ENCODE measurements around the gene INTS11. TPM values are rescaled to one million over a fixed set of nuclear protein-coding genes. Genes with fewer than 3 reads are reported as not detected.

The INTS11 gene
- total and polyA plus RNA-seq, 2 of the 8 experiments (the other 6 are each of a cell fraction or from before 2014, with no cell fraction given): 113 to 243 TPM

- H2AK5ac ChIP-seq (ENCODE audit: low read depth, low read length): no peak overlapping the region
- H3K79me2 ChIP-seq (ENCODE audit: control insufficient read depth in 1 of 2, insufficient read depth in 2 of 2, low read length in 2 of 2): no peaks in the 10 kb centered on the region
- H4K8ac ChIP-seq (ENCODE audit: extremely low read depth, insufficient read depth, low read length): no peak overlapping the region
- H3K56ac ChIP-seq (replicated peaks; ENCODE audit: insufficient read length, low read depth, low read length): no peak overlapping the region
- H2AFZ ChIP-seq (ENCODE audit: low read length): no peak overlapping the region
- no peak overlapping the region for H3K23ac ChIP-seq (ENCODE audit: insufficient read length)
- ChIA-PET CTCF (ENCODE audit: partially characterized antibody) (interaction anchor here (0.6 to 6.1 kb wide), 8 partner anchors 10 to 279 kb away, joined by 3 to 38 read pairs (median 3); no protein-coding TSS in a partner anchor), POLR2A (ENCODE audit: partially characterized antibody) (interaction anchor here (1.0 to 1.2 kb wide), 3 partner anchors 10 to 34 kb away, joined by 3 to 4 read pairs (median 3); no protein-coding TSS in a partner anchor)
- H2BK120ac ChIP-seq (replicated peaks; ENCODE audit: low read depth, low read length): no peak overlapping the region
- DNase-seq (ENCODE audit: low read depth in 1 of 2, low spot score in 2 of 2) (no peak), FAIRE-seq (no peak)
- no peaks in the 10 kb centered on the region for H3K23me2 ChIP-seq (ENCODE audit: low read depth, low read length)
- no peaks in the 10 kb centered on the region for H3K9me3 ChIP-seq (ENCODE audit: insufficient read depth in 2 of 2, low read depth in 1 of 2, low read length in 1 of 2)
- H4K5ac ChIP-seq (ENCODE audit: insufficient read length, low read depth, low read length): no peak overlapping the region
- no peak overlapping the region for H3K27ac ChIP-seq (ENCODE audit: low read depth, low read length)
- H3K79me1 ChIP-seq (ENCODE audit: low read depth, low read length): no peaks in the 10 kb centered on the region
- H3K18ac ChIP-seq (ENCODE audit: extremely low read depth, low read length): no peak overlapping the region
- H2BK12ac ChIP-seq (ENCODE audit: low read depth, low read length): 0 out of 2 replicates have a peak overlapping the region, but pooled peaks have one; percentile 63
- no peak overlapping the region for H4K91ac ChIP-seq (replicated peaks; ENCODE audit: insufficient read length, low read length)
- WGBS, 2 experiments (ENCODE audit: extremely low coverage in 1 of 2, insufficient coverage in 1 of 2, insufficient read length in 1 of 2, insufficient replicate concordance in 2 of 2, low coverage in 1 of 2, low lambda C conversion rate in 2 of 2, missing lambda C conversion rate in 1 of 2): 86% methylated on average over 23 of the region's 26 CpGs; no CpG with 5 or more reads in 1 of the 2 experiments
- H3K14ac ChIP-seq (ENCODE audit: insufficient read length): no peak overlapping the region
- H4K20me1 ChIP-seq (replicated peaks in 1 of 2; ENCODE audit: control insufficient read depth in 1 of 2, insufficient read depth in 2 of 2, low read length in 2 of 2): no peaks in the 10 kb centered on the region
- no peak overlapping the region for H3K4me3 ChIP-seq (ENCODE audit: extremely low read depth in 1 of 4, insufficient read depth in 2 of 4, low read depth in 3 of 4, low read length in 4 of 4)
- no peaks in the 10 kb centered on the region for H3K27me3 ChIP-seq (replicated peaks in 1 of 4; ENCODE audit: control insufficient read depth in 3 of 4, extremely low read depth in 1 of 4, insufficient read depth in 3 of 4, low read length in 3 of 4)
- H3K9ac ChIP-seq (replicated peaks in 1 of 4; ENCODE audit: extremely low read depth in 1 of 4, low read depth in 3 of 4, low read length in 3 of 4): no peak overlapping the region
- H2BK20ac ChIP-seq (ENCODE audit: low read length): no peak overlapping the region
- H3K4me1 ChIP-seq (replicated peaks in 1 of 4; ENCODE audit: control insufficient read depth in 3 of 4, insufficient read depth in 4 of 4, low read length in 3 of 4): peaks cover 0 to 2% (median under 1%) of the 10 kb centered on the region in 4 experiments; a peak in 1 of 7 replicates
- H2BK5ac ChIP-seq (ENCODE audit: low read depth, low read length): no peak overlapping the region
- H3K36me3 ChIP-seq (ENCODE audit: control insufficient read depth in 2 of 4, insufficient read depth in 4 of 4, low read length in 3 of 4): no peaks in the 10 kb centered on the region
- H3K4ac ChIP-seq (replicated peaks; ENCODE audit: insufficient read length, low read depth, low read length): no peak overlapping the region
- no peak overlapping the region for H3K4me2 ChIP-seq (ENCODE audit: insufficient read depth in 1 of 2, low read depth in 2 of 2, low read length in 2 of 2)
- peak overlapping the region; percentile 29; the same call in 1 of the 2 replicates for H2BK15ac ChIP-seq (ENCODE audit: low read length)
- TF ChIP-seq MAX (IDR thresholded peaks at IDR 0.05) (no peak), RFX5 (IDR thresholded peaks at IDR 0.05; ENCODE audit: borderline replicate concordance, low read depth, low read length) (no peak), ASH2L (IDR thresholded peaks at IDR 0.05; ENCODE audit: low read length) (no peak), CREB1 (IDR thresholded peaks at IDR 0.05) (no peak), CBX5 (IDR thresholded peaks at IDR 0.05; ENCODE audit: low read depth, low read length) (no peak), NRF1 (IDR thresholded peaks at IDR 0.05; ENCODE audit: low read depth, low read length) (no peak), SUZ12 (IDR thresholded peaks at IDR 0.05; ENCODE audit: low read length) (no peak), ATF3 (IDR thresholded peaks at IDR 0.05; ENCODE audit: insufficient read depth, low read depth, low read length) (no peak), TAF1 (IDR thresholded peaks at IDR 0.05; ENCODE audit: low read depth, low read length) (no peak), ZNF274 (IDR thresholded peaks at IDR 0.05; ENCODE audit: borderline replicate concordance, extremely low read depth, low read length) (no peak), GTF2F1 (IDR thresholded peaks at IDR 0.05; ENCODE audit: borderline replicate concordance, low read depth, low read length) (no peak), KDM5A (IDR thresholded peaks at IDR 0.05; ENCODE audit: low read length) (no peak)
Measured at GRCh38 chr1:1281533-1282321, 42.7 kb downstream of the INTS11 start.

Data from H1 (cell line).